ENCODE measurements around the gene FANCE.

Gene FANCE

DNA sequence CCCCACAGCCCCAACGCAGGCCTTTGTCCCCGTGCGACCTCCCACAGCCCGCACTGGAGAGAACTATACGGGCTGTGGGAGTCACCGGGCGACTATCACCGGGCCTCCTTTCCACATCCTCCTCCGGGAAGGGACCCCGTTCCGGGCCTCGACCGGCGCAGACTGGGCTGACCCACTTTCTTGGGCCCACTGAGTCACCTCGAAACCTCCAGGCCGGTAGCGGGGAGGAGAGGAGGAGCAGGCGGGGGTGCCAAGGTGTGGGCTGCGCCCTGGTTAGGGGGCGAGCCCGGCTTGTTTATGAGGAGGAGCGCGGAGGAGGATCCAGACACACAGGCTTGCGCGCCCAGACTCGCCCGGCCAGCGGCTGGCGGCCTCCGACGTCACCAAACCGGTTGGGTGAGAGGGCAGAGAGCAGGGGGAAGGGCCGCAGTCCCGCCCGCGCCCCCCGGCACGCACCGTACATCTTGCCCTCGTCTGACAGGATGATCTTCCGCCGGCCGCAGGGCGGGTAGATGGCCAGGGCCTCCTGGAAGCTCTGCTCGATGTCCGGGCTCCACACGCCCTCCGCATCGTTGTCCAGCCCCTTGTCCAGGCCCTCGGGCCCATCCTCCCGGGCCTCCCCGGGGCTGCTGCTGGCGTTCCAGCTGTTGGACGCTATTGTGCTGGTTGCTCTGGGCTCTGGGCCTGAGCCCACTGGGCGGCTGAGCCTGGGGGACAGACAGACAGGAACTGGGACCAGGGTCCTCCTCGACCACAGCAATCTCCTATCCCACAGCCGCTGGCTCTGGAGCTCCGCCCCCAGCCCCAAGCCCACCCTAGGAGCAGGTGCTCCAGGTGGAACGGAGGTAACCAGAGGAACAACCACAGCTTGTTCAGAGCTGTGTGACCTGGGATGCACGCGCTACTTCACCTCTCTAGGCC, 34.1 kb downstream of the FANCE start:
- DNase-seq, result no peak

DNA sequence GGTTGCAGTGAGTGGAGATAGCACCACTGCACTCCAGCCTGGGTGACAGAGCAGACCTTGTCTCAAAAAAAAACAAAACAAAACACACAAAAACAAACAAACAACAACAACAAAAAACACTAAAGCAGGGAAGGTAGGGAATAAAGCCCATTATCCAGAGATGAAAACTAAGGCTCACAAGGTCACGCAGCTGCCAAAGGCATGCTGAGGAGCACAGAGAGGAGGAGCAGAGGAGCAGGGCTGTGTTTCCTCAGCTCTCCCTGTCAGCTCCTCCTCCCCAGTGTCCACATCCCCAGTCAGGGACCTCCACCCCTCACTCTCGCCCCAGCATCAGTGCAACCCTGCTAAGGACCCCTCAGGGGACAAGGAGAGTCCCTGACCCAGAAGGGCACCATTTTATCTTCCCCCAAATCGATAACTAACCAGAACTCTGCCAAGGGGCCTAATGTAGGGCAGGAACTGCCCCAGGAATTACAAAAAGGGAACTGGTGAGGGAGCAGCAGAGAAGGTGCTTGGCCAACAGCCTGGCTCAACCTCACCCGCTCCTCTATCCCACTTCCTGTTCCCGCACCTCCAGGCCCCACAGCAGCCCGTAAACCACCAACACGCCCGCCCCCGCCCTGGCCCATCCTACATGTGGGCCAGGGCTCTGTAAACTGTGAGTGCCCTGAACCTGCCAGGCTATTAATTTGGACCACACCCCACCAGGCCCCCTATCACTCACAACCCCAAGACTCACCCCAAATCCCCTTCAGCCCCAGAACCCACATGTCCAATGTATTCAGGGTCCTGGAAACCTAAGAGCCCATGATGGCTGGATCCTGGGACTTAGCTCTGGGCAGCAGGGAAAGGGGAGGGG, 35.7 kb downstream of the FANCE start:
- no peak for DNase-seq

DNA sequence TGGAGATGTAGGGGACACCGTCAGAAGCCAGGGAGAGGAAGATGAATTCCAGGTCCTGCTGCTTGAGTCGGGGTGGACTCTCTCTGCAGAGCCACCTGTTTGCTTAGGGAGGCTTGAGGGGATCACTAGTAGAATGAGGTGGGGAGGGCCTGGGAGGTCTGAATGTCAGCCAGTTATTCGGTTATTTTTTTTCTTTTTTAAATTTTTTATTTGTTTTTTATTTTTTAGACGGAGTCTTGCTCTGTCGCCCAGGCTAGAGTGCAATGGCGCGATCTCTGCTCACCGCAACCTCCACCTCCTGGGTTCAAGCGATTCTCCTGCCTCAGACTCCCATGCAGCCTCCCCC, 36.4 kb downstream of the FANCE start:
- no peak for DNase-seq

DNA sequence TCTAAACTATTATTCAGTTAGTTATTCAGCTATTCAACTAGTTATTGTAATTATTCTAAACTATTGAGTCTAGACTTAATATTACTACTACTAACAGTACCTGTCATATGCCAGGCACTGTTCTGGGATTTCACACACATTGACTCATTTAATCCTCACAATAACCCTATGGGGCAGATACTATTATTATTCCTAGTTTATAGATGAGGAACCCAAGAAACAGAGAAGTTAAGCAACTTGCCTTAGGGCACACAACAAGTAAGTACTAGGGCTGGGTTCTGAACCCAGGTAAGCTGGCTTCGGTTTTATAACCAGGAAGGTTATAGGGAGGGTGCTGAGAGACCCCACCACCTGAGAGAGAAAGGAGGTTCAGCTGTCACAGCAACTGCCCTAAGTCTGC, 36.9 kb downstream of the FANCE start:
- no peak for DNase-seq

DNA sequence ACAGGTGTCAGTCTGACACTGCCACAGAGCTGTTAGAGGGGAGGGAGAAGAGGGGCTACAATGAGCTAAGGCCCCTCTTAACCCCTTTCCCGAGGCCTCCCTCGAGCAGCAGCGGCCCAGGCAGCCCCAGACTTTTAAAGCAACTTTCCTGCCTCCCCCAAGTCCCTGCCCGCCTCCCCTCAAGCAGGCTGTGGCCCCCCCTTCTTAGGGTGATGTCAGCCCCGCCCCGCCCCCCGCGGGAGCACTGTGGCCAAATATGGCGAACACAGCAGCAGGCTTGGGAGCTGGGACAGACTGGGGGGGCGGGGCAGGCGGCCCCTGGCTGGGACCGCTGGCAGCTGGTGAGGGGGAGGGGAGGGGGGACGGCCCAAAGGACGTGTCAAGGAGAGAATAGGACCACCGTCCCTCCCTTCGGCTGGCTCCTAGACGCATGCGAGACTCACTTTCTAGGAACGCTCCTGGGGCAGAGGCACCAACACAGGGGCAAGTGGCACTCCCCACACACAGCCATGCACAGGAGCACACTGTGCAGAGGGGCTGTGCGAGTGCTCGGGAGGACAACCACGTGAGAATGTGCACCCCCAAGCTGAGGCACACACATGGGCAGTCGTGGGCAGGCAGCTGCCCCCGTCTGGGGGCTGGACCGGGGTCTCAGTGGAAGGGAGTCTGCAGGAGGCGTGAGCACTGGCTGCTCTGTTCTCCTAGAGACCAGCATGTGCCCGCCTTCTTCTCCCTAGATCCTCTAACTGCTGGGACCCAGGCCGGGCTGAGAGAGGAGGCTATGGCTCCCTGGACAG, 38.1 kb downstream of the FANCE start:
- no peak for DNase-seq

DNA sequence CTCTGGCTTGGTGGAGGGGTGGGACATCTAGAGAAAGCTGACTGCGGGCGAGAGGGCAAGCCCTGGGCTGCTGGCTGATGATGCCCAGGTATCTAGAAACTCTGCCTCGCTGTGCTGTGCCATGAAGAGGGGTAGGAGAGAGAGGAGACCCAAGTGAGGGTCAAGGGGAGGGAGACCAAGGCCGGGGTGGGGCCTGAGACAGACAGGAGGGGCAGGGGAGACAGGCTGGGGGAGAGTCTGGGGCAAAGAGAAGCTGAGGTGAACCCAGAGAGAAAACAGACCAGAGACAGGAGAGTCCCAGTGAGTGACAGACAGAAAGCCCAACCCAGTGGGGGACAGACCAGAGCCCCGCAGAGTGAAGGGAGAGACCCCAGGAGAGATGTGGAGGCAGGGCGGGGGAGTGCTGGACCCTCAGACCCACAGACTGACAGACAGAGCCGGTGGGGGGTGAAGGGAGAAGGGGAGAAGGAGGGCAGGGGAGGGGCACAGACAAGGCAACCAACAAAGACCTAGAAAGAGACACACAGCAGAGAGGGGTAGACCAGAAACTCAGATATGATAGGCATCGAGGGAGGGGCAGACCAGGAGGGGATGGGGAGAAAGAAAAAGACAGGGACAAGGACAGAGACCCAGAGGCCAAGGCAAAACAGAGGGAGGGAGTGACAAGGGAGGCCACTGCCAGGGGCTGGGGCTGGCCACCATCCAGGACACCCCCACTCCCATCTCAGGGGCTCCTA, 38.9 kb downstream of the FANCE start:
- no peak for DNase-seq

DNA sequence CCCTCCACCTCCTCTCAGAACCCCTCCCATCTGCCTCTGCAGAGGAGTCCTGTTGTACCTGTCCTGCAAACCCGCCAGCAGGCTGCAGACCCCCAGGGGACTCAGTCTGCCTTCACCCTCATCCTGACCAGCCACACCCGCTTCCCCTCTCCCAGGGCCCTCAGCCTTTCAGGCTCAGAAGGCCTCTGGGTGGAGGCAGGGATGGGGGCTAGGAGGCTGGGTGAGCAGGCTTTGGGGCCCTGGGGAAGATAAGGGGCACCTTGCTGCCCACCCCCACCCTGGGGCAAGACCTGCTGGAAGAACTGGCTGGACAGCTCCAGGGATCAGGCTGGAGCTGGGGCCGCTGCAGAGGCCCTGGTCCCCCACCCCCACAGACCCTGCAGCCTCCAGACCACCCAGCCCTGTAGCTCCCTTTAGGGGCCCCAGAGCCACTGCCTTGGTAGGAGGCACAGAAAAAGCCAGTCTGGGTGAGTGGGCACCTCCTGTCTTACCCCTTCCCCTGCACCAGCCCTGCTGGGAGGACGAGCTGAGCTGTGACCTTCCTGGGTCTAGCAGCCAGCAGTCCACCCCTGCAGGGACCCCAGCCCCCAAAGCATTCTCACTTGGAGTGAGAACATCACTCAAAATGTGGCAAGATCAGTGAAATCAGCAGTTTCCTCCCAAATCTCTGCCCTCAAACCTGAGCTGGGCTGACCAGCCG, 39.6 kb downstream of the FANCE start:
- DNase-seq, result no peak

DNA sequence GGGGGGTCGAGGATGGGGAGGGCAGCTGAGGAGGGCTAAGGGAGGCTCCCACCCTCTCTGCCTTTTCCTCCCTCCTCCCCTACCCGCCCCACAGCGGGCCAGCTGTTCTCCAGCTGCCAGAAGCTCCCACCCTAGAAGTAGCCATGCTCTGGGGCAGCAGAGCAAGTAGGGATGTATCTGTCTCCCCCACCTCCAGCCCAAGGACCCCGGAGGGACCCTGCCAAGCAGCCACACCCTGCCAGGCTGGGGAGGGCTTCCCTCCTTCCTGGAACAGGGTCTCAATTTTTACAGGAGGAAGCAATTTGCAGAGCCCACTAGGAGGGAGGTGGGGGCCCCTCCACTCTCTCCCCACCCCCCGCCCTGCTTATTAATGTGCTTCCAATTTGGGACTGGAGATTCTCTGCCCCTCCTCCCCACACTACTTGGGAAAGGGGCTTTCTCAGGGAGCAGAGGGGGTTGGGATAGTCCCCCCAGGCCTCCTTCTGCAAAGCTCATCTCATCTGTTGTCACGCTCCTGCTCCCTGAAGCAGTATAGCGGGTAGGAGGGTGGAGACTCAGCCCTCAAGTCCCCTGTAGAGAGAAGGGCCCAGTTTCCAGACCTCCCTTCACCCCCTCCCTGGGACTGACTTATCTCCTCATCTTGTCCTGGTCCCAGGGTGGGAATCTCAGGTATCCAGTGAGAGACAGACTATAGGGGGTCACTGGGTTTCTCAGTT, 40.3 kb downstream of the FANCE start:
- no peak for DNase-seq

DNA sequence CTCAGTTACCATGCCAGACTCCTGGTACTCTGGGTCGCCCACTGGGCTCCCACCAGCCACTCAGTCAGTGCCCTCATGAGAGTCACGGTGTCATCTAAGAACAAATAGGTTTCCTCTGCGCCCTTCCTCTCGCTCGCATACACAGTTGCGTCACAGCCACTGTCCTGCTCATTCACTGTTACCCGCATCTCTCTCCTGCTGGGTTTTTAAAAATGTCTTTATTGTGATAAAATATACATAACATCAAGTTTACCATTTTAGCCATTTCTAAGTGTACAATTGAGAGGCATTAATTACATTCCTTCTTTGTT, 40.8 kb downstream of the FANCE start:
- DNase-seq, result no peak

DNA sequence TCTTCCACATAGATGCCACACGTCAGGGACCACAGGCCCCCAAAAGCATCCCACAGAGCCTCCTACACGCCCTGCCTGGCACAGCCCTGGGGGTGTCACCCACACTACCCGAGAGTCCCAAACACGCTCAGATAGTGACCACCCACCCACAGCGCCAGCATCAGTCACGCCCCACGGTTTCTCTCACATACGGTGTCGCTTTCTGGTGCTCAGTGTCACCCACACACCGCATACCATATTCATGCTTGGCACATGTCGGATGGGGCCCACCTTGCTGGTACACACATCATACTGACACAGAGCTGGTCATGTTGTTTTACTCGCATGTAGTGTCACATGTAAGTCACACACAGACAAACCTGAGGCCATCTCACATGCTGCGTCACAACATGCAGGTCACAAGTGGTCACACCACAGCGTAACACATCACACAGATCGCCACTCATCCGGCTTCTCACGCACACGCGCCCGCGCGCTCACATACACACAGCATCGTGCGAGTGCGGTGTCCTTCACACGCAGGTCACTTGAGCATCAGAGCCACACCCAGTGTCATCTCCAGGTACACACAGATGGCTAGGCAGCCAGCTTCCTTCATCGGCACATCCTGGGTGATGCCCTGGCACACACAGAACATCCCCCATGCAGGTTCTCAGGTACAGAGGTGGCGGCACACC, 41.3 kb downstream of the FANCE start:
- DNase-seq, result no peak

DNA sequence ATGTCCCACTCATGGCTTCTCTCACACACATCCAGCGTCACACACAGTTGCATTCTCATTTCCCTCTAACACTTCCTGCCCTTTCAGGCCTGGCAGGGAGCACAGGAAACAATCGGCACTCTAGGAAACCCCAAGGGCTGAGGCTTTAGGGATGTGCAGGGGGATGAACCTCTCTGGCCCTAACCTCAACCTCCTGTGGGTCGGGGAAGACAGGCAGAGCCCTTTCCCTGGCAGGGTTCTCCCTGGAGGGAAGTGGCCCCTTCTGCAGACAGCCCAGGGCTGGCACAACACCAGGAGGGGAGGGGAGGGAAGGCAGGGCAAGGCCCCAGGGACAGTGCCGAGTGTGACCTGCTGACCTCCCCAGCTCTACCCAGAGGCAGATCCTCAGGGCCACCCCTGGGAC, 42.0 kb downstream of the FANCE start:
- DNase-seq, result no peak

DNA sequence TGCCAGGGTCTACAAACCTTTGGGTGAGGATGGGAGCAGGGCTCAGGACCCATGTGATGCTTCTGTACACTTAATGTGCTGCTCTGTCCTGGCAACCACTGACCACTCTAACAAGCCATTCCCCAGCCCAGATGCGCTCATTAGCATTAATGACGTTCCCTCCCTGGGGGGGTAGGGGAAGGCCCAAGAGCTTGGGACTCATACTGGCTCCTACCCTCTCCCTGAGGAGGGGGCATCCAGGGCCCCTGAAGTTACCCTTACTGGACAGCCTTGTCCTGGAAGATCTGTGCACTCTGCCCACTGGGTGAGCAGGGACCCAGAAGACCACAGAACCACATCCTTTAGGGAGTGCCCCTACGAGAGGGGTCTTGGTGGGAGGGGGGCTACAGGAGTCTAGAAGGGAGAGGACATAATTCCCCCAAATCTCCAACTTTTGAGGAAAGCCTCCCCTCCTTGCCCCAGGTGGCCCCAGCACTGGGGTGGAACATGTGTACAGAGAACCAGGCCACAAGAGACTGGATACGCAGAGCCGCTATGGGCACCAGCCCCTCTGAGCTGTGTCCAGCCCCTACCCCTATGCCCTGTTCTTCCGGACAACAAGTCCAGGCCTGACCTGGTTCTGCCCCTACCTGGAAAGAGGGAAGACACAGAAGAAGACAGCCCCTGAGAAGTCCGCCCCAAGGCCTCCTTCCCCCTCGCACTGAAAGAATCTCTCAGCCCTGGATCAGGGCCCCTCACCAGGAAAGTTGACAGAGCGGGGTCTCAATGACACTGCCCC, 43.3 kb downstream of the FANCE start:
- no peak for DNase-seq

DNA sequence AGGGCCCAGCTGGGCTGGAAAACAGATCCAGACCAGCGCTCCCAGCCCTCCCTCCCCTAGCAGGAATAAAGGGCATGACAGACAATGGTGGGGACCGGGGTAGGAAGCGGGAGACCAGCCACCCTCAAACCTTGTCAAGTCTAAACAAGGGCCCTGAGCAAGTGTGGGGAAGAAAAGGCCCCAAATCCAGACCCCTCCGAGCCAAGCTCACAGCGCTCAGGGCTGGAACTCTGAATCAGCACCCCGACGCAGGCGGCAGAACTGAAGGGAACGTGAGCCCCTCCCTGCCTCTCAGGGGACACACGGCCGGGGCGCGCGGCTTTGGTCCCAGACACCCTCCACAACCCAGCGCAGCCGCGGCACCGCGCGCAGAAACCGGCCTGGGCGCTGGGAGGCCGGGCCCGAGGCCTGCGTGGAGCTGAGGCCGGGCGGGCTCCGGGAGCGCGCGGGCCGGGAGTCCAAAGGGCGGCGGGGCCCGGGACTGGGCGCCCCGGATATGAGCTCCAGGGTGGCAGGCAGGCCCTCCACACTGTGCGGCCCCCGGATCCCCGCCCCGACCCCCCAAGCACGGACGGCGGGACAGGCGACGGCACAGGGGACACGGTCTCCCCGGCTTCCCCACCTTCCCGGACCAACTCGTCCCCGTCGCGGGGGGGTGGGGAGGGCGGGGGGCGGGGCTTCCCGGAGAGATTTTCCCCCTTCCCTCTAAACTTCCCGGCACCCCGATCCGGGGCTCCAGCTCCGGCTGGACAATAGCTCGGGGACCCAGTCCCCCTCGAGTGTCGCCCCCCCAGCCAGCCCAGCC, 44.1 kb downstream of the FANCE start:
- no peak for DNase-seq

DNA sequence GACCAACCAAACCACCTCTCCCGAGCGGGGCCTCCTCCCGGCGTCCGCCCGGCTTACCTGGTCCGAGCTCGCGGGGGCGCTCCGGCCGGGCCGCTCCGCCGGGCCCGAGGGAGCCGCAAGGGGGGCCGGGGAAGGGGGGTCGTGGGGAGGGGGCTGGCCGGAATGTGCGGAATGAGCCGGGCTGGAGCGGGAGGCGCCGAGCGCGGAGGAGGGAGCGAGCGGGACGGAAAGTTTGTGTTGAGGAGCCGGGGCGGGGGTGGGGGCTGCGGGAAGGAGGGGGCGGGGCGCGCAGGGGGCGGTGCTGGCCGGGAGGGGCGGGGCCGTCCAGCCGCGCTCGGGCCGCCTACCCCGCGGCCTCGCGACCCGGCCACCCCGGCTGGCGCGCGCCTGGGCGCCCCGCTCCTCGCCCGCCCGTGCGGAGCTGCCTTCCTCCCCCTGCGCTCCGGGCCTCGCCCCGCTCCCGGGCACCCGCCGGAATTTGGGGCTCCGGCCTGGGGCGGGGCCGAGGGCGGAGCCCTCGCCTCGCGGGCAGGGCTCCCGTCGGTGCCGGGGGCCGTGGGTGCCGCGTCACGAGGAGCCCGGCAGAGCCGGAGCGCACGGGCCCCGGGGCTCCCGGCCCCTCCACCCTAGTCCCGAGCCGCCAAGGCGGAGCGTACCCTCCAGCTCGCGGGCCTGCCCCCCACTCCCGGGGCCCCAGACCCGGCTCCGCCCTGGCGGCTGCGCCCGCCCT, 44.9 kb downstream of the FANCE start, which contains the start of gene TEAD3:
Gene TEAD3, minus strand, starts transcription at position 239 of the 730 bp plus-strand sequence.
- peak; percentile 9 for DNase-seq

DNA sequence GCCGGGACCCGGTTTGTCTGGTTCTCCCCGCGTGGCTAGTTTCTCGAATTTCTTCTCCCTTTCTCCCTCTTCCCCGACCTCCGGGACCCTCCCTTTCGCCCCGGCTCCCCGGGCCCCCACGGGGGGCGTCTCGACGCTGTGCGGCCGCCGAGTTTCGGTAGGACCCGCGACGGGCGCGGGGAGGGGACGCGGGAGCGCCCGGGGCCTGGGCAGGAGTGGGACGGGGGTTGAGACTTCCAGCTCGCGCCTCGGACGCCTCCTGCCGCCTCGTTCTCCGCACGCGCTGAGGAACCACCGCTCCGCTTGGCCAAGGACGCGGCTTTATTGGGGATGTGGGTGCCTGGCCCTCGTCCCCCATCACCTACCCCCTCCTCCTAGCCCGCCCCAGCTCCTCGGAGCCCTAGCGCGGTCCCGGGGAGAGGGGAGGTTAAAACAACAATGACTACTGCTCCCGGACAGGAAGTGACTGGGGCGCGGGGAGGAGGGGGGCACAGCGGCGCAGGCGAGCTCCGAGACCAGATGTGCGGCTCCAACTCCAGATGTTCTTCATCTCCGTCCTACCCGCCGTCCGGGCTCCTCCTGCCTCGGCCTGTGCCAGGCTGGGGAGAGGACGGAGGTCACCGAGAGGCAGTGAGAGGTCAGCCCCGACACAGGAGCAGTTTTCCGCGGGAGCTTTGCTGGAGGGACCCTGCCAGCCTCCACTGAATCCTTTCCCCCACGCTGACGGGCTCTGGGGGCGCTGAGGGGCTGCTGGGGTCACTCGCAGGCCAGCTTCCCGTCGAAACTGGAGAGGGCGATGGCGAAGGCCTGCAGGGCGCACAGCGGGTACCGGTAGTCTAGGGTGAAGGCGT, 45.7 kb downstream of the FANCE start:
- DNase-seq, result no peak

DNA sequence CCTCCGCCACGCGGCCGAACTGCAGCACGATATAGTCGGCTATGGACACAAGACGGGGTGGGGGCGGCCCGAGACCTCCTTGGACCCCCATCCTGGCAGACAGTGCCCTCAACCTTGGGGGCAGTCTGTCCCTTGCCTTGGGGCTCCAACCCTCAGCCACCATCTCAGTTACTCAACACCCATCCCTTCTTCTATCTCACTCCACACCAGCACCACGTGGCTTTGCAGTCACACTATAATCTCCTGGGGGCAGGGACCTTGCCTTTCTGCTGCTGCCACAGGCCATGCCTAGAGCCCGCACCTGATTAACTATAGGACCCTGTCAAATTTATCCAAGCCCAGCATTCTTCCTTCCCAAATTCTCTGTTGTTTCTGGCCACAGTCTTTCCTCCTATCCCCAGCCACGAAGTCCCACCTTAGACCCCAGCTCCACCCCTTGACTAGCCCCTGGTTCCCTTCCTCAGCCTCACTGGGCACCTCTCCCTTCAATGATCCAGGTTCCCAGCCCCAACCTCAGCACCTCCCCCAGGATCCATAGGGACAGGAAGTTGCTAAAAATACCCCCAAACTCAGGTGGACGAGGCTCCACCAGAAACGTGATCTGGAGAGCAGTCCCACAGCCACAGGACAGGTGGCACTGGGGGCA, 46.4 kb downstream of the FANCE start:
- DNase-seq, result no peak

DNA sequence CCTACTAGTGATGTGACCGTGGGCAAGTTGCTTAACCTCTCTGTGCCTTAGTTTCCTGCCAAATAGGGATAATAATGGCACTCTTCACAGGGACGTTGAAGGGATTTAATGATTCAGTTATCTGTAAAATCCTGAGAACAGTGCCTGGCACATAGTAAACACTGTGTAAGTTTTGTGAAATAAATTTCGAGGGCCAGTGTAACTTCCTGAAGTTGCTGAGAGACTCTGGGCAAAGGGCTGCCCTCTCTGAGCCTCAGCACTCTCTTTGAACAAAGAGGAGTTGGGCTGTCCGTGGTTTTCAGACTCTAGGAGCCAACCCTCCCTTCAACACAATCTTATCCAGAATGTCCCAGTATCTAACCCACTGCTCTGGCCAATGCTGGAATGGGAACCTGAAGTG, 47.2 kb downstream of the FANCE start:
- DNase-seq, result no peak

All from midbrain (tissue), 1 donor.